NOMO-1 treated with dmso at 0.1 percent for 144 hours (cell line): ENCODE measurements around the gene PHPT1.
A peak's percentile ranks its signal among the peaks of the same experiment; 100 is the strongest.
"Not testable (repeated sequence)": the region's sequence is repeated elsewhere in the genome, so short reads cannot be mapped to it uniquely, and the experiment has no call there.

Experiments
- DNase-seq: peaks from one replicate; lab custom pipeline; 2025; ENCODE audit not compliant: unreplicated experiment; lab: John Stamatoyannopoulos, UW

The PHPT1 gene

DNA sequence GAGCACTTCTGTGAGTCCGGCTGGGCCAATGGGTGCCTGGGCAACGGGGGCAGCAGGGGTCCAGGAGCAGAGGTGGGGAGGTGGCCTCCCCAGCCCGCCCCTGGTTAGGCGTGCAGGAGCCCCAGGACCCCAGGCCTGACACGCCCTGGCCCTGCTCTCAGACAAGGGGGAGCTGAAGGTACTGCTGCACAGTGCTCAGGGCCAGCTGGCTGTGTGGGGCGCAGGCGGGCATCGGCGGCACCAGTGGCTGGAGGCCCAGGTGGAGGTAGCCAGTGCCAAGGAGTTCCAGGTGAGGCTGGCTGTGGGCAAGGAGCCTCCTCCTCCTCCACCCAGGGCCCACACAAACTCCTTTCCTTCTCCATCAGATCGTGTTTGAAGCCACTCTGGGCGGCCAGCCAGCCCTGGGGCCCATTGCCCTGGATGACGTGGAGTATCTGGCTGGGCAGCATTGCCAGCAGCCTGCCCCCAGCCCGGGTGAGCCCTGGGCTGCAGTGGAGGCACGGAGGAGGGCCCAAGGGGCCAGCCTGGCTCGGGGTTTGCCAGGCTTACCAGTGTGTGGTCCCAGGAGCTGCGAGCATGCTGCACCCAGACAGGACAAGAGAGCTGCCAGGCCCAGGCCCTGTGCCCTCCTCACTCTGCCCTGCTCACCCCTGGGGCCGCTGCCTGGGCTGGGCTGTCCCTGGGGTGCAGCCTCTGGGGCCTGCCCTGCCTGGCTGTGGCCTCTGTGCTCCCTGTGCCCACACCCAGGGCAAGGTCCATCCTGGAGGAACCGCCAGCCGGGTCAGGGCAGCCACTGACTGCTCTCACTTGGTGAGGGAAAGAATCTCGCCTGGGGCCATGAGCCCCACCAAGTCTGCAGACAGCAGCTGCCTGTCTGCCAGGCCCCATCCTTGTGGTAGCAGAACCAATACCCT lies 9.9 kb downstream of the PHPT1 start:
- no peak for DNase-seq

- DNase-seq: no peak
These were observed 11.3 kb downstream of the PHPT1 start for GRCh38 chr9:136860529-136860928.

GRCh38 chr9:136860933-136861873 lies 12.0 kb downstream of the PHPT1 start:
- no peak for DNase-seq

DNA sequence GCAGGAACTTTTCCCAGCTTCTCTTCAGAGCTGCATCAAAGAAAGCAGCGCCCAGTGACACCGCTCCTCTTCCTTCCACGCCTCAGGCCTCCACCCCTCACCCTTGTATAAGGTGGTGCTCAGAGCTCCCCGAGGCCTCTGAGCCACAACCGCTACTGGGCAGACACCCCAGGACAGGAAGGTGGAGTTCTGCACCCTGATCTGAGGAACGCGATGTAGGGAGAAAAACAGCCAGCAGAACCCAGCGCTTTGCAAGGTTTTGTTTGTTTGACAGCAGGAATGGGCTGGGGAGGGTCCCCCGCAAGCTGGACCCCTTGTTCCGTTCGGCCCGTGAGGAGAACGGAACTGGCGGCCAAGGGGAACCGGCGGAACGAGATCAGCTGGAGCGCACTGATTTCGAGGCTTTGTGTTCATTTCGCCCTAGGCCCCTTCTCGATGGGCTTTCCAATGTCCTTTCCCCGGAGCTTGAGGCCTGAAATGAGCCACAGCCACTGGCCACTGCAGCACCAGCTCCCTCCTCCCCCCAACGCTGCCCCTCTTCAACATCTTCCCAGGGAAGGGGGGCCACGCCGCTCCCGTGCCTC lies 12.8 kb downstream of the PHPT1 start:
- no peak for DNase-seq

- DNase-seq: no peak
These were observed 13.8 kb downstream of the PHPT1 start for GRCh38 chr9:136862849-136863622.

DNA sequence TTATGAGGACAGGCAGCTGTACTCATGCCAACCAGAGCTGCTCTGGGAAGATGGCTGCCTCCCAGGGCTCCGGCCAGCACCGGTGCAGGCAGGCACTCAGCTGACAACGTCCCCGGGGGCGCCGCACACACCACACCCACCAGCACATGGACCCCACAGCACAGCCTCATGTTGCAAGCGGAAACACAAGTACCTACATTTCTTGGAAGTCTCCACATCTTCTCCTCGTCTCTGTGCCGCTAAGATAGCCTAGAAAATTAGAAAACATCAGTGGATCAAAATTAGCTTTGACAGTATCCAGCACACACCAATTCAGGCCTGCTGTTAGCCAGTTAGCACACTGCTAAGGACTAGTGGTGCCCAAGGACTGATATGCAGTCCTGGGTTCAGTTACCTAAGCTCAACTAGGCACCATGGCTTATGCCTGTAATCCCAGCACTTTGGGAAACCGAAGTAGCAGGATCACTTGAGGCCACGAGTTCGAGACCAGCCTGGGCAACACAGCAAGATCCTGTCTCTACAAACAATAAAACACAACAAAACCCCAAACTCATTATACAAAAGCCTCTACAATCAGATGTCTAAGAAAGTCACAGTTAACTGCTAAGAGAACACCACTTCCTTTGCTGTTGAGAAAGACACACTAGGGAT lies 14.5 kb downstream of the PHPT1 start:
- DNase-seq: no peak

DNA sequence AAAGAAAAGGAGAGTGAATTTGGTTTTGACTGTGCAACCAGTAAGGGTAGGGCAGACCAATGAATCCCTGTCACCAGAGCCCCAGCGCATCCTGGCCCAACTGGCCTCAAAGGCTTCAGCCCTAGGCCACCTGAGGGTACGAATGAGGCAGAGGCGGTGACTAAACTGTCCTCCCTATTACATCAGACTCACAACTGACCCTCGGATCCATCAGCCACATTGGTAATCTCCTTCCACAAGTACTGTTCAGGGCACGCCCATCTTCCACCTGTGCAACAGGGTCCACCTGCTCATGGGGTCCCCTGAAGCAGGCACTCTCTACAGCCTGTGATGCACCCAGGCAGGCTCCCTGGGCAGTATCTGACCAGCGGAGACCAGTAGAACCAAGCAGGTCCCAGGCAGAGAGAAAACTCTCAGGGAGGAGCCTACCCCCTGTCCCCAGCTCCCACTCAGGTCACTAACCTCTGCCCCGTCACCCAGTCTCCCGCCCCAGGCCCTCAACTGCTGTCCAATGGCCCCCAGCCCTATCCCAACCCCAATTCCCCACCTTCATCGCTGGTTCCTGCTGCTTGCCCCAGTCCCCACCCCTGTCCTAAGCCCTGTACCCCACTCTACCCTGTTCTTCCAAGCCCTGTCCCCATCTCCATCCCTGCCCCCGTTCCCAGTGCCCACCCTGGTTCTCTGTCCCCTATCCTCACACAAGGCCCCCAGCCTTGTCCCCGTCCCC lies 16.0 kb downstream of the PHPT1 start:
- DNase-seq: no peak

DNA sequence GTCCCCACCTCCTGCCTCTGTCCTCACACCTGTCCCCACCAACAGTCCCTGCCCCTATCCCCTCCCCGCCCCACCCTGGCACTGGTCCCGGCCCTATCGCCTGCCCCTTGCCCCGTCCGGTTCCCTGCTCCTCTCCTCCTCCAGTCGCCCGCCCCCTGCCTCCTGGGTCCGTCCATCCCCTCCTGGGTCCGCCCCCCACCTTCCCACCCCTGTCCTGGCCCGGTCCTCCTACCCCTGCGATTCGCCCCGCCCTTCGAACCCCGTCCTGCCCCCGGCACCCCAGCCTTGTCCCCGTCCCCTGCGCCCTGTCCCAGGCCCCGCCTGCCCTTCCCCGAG lies 16.5 kb downstream of the PHPT1 start:
- DNase-seq: no peak

DNA sequence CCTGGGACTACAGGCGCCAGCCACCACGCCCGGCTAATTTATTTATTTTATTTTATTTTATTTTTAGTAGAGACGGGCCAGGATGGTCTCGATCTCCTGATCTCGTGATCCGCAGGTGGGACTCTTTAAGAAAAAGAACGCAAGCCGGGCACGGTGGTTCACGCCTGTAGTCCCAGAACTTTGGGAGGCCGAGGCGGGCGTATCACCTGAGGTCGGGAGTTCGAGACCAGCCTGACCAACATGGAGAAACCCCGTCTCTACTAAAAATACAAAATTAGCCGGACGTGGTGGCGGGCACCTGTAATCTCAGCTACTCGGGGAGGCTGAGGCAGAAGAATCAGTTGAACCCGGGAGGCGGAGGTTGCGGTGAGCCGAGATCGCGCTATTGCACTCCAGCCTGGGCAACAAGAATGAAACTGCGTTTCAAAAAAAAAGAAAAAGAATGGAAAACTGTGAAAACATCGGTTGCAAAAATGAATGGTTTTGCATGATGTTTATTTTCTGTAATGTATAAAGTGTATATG lies 17.8 kb downstream of the PHPT1 start:
- not testable (repeated sequence) for DNase-seq

GRCh38 chr9:136867480-136867879 lies 18.3 kb downstream of the PHPT1 start:
- DNase-seq: no peak

GRCh38 chr9:136867917-136868316 lies 18.7 kb downstream of the PHPT1 start:
- no peak for DNase-seq

DNA sequence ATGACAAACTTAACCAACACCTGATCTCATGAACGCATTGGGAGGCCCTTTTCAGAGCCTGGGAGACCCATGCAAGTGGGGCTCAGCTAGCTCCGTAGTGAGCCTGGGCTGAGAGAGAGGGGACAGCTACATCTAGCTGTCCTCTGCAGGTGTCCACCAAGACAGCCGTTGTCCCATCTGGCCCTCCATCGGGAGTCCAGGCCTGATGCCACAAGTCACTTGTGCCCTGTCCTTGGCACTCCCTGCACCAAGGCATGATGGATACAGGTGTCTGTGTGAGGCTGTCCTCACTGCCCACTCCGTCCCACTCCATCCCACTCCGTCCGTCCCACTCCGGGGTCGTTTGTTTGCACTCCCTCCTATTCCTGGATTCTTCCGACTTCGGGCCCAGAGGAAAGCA lies 19.4 kb downstream of the PHPT1 start:
- no peak for DNase-seq

DNA sequence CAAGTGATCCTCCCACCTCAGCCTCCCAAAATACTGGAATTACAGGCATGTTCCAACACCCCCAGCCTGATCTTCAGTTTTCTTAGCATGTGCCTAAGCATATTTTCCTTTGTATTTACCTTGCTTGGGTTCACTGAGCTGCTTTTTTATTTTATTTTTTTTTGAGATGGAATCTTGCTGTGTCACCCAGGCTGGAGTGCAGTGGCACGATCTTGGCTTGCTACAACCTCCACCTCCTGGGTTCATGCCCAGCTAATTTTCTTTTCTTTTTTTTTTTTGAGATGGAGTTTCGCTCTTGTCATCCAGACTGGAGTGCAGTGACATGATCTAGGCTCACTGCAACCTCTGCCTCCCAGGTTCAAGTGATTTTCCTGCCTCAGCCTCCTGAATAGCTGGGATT lies 20.4 kb downstream of the PHPT1 start:
- DNase-seq: not testable (repeated sequence)

DNA sequence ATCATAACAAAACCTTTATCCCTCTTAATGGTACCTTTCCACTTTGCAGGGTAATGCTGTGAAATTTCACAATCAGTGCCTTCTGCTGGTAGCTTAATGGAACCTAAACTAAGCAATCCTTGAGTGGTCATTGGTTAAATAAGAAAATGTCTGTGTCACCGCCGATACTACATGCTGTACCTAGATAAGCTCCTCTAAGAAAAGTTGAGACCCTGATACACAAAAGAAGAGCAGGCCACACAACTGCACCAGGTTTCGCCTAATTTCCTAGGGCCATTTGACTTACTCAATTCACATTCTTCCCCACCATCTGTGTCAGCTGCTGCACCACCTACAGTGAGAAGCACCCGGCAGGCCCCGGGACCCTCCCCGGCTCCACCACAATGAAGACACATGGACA lies 25.9 kb downstream of the PHPT1 start:
- no peak for DNase-seq

DNA sequence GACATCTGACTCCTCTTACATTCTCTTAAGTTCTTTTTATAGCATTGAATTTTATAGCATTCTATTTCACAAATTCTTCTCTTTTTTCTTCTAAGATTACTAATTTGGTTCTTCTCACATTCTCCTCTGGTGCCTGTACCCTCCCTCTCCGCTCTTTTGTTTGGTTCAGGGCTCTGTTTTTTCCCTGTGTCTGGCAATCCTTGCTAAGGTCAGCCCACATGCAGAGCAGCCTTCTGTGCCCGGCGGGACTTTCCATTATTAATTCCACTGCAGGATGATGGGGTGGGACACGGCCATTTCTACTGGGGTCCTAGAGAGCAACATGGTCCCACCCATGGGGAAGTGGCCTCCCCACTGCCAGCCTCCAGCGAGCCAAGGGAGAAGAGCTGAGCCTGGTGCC lies 27.3 kb downstream of the PHPT1 start:
- DNase-seq: no peak

DNA sequence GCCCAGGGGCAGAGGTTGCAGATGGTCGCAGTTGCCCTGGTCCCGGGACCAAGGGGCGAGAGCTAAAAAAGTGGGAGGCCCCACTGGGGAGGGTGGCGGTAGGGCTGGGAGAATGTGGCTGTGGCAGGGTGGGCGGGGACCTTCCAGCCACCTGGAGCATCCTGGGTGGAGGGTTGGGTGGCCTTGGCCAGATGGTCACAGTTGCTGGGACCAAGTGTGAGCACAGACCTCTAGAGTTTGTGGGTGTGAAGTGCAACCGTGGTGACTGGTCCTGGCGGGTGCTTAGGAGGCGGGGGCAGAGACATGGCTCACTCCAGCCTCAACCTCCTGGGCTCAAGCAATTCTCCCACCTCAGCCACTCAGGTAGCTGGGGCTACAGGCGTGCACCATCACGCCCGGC lies 31.4 kb downstream of the PHPT1 start:
- no peak for DNase-seq

DNA sequence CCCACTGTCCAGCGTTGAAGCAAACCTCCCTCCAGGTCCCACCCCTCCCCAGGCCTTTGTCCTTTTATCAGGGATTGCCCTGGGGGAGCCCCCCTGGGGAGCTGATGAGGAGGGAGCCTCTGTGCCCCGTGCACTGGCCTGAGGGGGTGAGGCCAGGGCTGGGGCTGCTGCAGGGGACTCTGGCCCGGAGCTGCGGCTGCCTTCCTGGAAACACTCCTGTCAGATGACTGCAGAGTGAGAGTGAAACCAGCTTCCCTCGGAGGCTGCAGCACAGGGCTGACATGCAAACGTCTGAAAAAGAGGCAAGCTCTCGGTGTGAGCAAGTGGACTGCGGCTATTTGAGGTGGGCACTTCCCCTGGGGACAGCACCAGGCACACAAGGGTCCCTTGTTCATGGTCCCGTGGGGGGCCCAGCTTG lies 32.5 kb downstream of the PHPT1 start:
- DNase-seq: no peak

- peak; percentile 15 for DNase-seq
These were observed 33.1 kb downstream of the PHPT1 start for GRCh38 chr9:136882109-136882946.

- DNase-seq: not testable (repeated sequence)
These were observed 33.7 kb downstream of the PHPT1 start for GRCh38 chr9:136882947-136883283.
